Measurements from ENCODE around the gene B4GALNT3.

DNA sequence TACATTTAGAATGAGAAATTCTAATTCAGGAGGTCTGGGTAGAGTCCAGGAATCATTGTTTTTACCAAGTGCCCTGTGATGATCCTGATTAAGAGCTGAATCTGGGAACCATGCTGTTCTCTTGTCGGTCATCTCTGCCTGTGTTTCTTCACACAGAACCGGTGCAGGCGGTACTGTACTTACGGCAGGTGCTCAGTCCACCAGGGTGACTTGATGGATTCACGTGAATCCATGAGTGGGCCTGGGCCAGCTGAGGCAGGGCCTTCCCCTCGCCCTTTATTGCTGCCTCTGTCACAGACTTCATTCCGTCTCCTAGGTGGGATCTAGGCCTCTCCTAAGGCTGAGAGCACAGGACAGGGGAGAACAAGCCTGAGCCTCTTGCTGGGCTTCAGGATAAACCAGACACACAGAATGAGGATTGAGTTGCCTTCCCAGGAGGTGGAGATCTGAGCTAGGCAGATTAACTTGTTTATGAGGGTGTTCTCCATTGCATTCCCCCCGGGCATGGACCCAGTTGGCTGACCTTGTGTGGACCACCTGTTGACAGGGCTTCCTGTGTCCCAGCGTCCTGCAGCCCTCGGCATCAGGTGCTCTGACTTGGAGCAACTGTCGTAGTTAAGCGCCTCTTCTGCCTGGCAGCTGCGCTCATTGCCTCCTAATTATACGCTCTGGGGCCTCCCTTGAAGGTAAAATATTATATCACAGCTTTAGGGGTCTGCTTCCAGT, 42.1 kb downstream of the B4GALNT3 start:
- TF ChIP-seq SMC3 (IDR thresholded peaks at IDR 0.05), result no peak
- TF ChIP-seq, protein P1, sequence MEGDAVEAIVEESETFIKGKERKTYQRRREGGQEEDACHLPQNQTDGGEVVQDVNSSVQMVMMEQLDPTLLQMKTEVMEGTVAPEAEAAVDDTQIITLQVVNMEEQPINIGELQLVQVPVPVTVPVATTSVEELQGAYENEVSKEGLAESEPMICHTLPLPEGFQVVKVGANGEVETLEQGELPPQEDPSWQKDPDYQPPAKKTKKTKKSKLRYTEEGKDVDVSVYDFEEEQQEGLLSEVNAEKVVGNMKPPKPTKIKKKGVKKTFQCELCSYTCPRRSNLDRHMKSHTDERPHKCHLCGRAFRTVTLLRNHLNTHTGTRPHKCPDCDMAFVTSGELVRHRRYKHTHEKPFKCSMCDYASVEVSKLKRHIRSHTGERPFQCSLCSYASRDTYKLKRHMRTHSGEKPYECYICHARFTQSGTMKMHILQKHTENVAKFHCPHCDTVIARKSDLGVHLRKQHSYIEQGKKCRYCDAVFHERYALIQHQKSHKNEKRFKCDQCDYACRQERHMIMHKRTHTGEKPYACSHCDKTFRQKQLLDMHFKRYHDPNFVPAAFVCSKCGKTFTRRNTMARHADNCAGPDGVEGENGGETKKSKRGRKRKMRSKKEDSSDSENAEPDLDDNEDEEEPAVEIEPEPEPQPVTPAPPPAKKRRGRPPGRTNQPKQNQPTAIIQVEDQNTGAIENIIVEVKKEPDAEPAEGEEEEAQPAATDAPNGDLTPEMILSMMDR (IDR thresholded peaks at IDR 0.05), result no peak
- TF ChIP-seq POLR2A (IDR thresholded peaks at IDR 0.05; ENCODE audit: low read length), result no peak
- TF ChIP-seq FOSL2 (IDR thresholded peaks at IDR 0.05), result no peak
- no peak for TF ChIP-seq FOSL2 (CRISPR knock-in tag; IDR thresholded peaks at IDR 0.05)
- no peak for TF ChIP-seq HDAC2 (IDR thresholded peaks at IDR 0.05)
- TF ChIP-seq GATA3 (IDR thresholded peaks at IDR 0.05; ENCODE audit: borderline replicate concordance), result no peak
- TF ChIP-seq JUNB (IDR thresholded peaks at IDR 0.05), result no peak
- no peak for TF ChIP-seq RAD21 (conservative IDR thresholded peaks at IDR 0.05 in 1 of 2, IDR thresholded peaks at IDR 0.05 in 1 of 2)
- TF ChIP-seq ZFP36 (IDR thresholded peaks at IDR 0.05; ENCODE audit: borderline replicate concordance, partially characterized antibody), result no peak
- TF ChIP-seq HMGXB4 (CRISPR knock-in tag; IDR thresholded peaks at IDR 0.05; ENCODE audit: borderline replicate concordance), result no peak
- no peak for TF ChIP-seq EHMT2 (IDR thresholded peaks at IDR 0.05; ENCODE audit: low read depth)
- no peak for TF ChIP-seq REST (IDR thresholded peaks at IDR 0.05)
